Measurements from ENCODE around the gene DZIP1L. TPM values are rescaled to one million over a fixed set of nuclear protein-coding genes. Genes with fewer than 3 reads are reported as not detected.

The DZIP1L gene
- total RNA-seq, 1 experiment from 2014 or later = 11.1 TPM

GRCh38 chr3:138034918-138035317 is 80.5 kb downstream of the DZIP1L start:
- H3K36me3 ChIP-seq (ENCODE audit: control insufficient read depth, insufficient read depth, low read length) = no peaks in the 10 kb centered on the region
- no peak overlapping the region for H3K27ac ChIP-seq (ENCODE audit: low read length)
- intact Hi-C loops (cut with micrococcal nuclease; ENCODE audit: unreplicated experiment) = no loop called here
- no TSS peak for BruUV-seq (replicated peaks)
- POLR2A ChIA-PET = no interaction called here
- H3K9me3 ChIP-seq (ENCODE audit: control insufficient read depth, insufficient read depth, low read depth, low read length) = no peaks in the 10 kb centered on the region
- no peak for TF ChIP-seq SIN3A (IDR thresholded peaks at IDR 0.05; ENCODE audit: borderline replicate concordance, insufficient read depth, low read depth, low read length)
- TF ChIP-seq POLR2AphosphoS5 (IDR thresholded peaks at IDR 0.05; ENCODE audit: low read depth, low read length) = no peak
- TF ChIP-seq, protein P1, sequence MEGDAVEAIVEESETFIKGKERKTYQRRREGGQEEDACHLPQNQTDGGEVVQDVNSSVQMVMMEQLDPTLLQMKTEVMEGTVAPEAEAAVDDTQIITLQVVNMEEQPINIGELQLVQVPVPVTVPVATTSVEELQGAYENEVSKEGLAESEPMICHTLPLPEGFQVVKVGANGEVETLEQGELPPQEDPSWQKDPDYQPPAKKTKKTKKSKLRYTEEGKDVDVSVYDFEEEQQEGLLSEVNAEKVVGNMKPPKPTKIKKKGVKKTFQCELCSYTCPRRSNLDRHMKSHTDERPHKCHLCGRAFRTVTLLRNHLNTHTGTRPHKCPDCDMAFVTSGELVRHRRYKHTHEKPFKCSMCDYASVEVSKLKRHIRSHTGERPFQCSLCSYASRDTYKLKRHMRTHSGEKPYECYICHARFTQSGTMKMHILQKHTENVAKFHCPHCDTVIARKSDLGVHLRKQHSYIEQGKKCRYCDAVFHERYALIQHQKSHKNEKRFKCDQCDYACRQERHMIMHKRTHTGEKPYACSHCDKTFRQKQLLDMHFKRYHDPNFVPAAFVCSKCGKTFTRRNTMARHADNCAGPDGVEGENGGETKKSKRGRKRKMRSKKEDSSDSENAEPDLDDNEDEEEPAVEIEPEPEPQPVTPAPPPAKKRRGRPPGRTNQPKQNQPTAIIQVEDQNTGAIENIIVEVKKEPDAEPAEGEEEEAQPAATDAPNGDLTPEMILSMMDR (IDR thresholded peaks at IDR 0.05) = no peak
- TF ChIP-seq REST (IDR thresholded peaks at IDR 0.05; ENCODE audit: insufficient read depth in 1 of 2, low read depth in 2 of 2, low read length in 1 of 2) = no peak
- CTCF ChIA-PET = interaction anchor here (0.5 kb wide), 1 partner anchor 122 kb away, joined by 6 read pairs; no protein-coding TSS in a partner anchor
- H3K27me3 ChIP-seq (ENCODE audit: control insufficient read depth, insufficient read depth, low read length) = no peaks in the 10 kb centered on the region
- H3K4me1 ChIP-seq (ENCODE audit: control insufficient read depth, insufficient read depth, low read length) = no peaks in the 10 kb centered on the region
- H3K4me3 ChIP-seq (ENCODE audit: low read depth in 2 of 2, low read length in 2 of 2) = no peak overlapping the region
- no peak for ATAC-seq
- in situ Hi-C loops (cut with HindIII; ENCODE audit: low pct_unique_long_range_greater_than_20kb, low sequenced_read_pairs) = no loop called here
- no peak for DNase-seq (ENCODE audit: low read depth, low spot score)

- H3K4me3 ChIP-seq (ENCODE audit: low read depth in 2 of 2, low read length in 2 of 2) = no peak overlapping the region
- no peaks in the 10 kb centered on the region for H3K4me1 ChIP-seq (ENCODE audit: control insufficient read depth, insufficient read depth, low read length)
- POLR2A ChIA-PET = no interaction called here
- CTCF ChIA-PET = no interaction called here
- H3K27me3 ChIP-seq (ENCODE audit: control insufficient read depth, insufficient read depth, low read length) = no peaks in the 10 kb centered on the region
- no peaks in the 10 kb centered on the region for H3K9me3 ChIP-seq (ENCODE audit: control insufficient read depth, insufficient read depth, low read depth, low read length)
- H3K36me3 ChIP-seq (ENCODE audit: control insufficient read depth, insufficient read depth, low read length) = no peaks in the 10 kb centered on the region
- no peak for TF ChIP-seq REST (IDR thresholded peaks at IDR 0.05; ENCODE audit: insufficient read depth in 1 of 2, low read depth in 2 of 2, low read length in 1 of 2)
- TF ChIP-seq, protein P1 (IDR thresholded peaks at IDR 0.05) = no peak
- no peak for TF ChIP-seq POLR2AphosphoS5 (IDR thresholded peaks at IDR 0.05; ENCODE audit: low read depth, low read length)
- TF ChIP-seq SIN3A (IDR thresholded peaks at IDR 0.05; ENCODE audit: borderline replicate concordance, insufficient read depth, low read depth, low read length) = no peak
- no peak for TF ChIP-seq TCF7L2 (IDR thresholded peaks at IDR 0.05; ENCODE audit: low read depth, low read length)
- ATAC-seq (no peak), DNase-seq (ENCODE audit: low read depth, low spot score) (no peak)
- in situ Hi-C loops (cut with HindIII; ENCODE audit: low pct_unique_long_range_greater_than_20kb, low sequenced_read_pairs) (no loop called here), intact Hi-C loops (cut with micrococcal nuclease; ENCODE audit: unreplicated experiment) (no loop called here)
- no TSS peak for BruUV-seq (replicated peaks)
- no peak overlapping the region for H3K27ac ChIP-seq (ENCODE audit: low read length)
These were observed 82.2 kb downstream of the DZIP1L start for GRCh38 chr3:138033202-138033691.

Data from Panc1 (cell line).